MV-4-11 (cell line): ENCODE measurements around the gene MUL1.

Experiments
- DNase-seq: peaks from one replicate; lab custom pipeline; 2025; lab: John Stamatoyannopoulos, UW

Gene MUL1

DNA sequence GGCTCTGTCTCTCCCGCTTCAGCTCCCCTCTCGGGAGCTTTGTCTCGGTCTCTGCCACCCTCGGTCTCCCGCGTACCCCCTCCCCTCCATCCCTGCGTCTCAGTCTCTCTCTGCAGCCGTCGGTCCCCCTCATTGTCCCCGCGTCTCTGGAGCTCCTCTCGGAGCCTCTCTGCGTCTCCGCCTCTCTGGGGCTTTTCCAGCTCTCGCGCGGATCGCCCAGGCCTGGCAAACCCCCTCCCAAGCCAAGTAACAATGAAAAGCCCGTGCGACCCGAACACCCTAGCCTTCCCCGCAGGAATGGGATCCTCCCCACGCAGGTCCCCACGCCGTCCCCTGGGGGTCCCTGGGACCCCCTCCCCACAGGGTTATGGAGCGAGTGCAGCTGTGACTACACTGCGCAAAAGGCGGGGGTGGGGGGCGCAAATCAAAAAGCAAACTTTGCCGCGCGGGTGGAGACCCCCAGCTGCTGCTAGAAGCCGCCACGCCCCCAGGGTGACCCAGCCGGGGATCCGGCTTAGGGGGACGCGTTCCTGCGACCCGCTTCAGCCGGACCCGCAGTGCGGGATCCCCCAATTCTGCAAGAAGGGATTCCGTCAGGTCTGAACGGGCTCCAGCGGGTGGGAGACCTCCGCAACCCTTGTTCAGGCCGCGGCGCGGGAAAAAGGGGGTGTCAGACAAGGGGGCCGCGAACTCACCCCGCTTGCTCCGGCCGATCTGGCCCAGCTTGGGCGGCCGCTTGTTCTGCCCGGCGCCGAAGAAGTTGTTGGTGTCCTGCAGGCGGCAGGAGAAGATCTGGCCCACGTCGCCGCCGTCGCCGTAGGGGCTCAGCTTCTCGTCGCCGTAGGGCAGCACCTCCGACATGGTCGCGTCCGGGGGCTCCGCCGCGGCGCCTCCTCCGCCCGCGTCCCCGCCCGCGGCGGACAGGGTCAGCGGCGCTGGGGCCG, 23.2 kb downstream of the MUL1 start:
- DNase-seq, result no peak

DNA sequence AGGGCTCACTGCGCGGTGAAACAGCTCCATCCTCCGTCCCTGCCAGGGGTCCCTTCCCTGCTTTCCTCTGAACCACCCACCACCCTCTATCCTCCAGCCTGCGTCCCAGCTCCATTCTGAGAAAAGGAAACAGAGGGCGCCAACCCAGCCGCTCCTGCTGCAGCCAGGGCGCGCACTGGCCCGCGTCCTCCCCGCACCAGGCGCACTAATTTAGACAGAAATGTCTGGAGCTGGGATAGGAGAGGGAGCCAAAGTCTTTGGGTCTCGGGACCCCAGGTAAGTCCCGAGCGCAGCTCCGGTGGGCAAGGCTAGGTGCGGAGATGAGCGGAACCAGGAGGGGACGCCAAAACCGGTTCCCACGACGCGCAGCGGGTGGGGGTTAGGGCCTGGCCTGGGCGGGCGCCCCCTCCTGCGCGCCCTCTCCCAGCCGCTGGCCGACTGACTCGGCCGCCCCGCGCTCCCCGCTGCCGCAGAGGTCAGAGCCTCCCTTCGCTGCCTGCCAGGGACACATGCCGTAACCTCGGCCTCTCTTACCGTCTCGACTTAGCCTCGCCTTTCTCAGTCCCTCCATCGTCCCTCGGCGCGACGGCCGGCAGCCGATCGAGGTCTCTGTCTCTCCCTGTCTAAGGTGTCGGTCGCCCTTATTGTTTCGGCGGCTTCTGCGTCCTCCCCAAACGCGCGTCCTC, 24.0 kb downstream of the MUL1 start:
- no peak for DNase-seq

DNA sequence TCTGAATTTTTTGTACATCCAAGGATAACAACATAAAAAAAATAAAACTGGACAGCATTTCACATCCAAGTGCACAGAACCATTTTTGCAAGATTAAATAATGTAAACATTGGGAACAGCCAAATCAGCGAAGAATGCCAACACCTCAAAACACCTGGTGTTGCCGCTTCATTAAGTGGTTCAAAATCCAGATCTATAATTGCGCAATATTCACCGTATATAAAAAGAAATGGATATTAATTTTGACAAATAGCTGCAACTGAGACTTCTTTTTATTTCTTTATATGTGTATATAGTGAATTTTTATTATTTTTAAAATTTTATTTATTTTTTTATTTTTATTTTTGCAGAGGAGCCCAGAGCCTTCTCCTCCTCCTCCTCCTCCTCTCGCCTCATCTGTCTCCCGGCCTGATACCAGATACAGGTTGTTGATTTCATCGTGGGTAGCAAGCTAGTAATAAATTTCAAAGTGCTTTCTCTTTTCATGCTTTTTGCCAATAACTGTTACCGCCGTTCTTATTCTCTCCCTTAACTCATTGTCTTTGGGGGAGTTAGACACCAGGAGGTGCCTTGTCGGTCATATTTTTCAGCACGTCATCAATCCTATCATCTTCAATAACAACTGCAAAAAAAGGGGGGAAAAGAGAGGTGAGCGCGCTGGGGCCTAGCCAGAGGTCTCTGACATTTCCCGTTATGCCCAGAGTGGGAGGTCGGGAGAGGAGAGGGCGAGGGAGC, 24.7 kb downstream of the MUL1 start:
- DNase-seq, result no peak

DNA sequence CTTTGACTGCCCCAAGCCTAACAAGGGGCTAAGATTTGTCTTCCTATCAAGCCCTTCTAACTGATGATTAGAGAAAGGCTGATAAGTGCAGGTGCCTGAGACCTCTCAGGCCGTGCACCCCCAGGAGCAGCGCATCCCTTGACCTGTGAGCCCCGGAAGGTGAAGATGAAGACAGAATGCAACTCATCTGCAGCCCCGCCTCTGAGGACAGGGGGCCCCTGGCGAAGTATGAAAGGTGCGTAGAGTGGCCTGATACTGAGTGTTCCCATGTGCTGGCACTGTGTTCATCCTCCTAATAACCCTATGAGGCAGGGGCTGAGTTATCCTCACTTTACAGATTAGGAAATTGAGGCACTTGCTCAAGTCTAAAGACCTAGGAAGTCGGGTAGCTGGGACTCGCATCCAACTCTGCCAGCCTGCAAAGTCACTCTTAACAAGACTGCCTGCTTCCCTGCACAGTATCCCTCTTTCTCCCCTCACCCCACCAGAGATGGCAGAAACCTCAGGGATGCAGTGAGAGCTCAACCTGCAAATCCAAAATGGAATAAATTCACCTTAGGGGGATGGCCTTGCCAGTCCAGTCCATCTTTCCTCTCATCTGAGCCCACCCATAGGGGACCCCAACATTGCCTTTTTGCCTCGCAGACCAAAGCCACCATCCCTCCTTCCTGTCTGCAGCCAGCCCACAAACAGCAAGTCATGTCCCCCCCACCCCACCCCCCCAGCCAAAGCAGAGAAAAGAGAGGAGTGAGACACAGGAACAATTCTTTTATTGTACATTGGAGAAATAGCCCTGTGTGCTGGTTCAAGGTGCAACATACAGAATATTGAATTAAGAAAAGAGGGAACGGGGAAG, 26.1 kb downstream of the MUL1 start:
- no peak for DNase-seq

DNA sequence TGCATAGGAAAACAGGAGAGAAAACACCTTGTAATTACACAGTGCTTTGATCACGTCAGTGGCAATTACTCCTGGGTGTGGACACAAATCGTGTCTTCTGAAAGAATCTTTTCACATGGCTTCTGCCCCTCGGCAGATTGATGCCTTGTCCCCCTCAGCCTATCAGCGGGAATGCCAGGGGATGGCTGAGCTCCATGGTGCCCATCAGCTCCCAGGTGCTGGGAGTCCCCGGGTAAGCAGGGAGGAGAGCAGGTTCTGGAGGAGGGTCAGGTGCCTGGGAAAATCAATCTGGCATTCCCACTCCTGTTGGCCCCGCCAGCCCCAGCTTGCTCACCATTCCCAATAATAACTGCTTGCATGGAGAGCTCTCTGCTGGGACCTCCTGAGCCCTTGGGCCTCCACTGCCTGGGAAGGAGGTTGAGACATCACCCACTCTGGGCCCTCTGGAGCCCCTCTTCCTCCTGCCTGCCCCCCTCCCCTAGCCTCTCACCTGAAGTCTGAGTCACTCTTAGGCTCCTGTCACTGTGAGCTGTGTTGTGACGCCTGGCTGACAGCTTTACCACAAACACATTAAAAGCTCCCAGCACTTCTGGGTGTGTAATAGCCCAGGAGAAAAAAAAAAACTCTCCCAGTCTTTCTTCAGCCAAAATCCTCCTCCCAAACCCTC, 26.9 kb downstream of the MUL1 start:
- DNase-seq, result no peak

DNA sequence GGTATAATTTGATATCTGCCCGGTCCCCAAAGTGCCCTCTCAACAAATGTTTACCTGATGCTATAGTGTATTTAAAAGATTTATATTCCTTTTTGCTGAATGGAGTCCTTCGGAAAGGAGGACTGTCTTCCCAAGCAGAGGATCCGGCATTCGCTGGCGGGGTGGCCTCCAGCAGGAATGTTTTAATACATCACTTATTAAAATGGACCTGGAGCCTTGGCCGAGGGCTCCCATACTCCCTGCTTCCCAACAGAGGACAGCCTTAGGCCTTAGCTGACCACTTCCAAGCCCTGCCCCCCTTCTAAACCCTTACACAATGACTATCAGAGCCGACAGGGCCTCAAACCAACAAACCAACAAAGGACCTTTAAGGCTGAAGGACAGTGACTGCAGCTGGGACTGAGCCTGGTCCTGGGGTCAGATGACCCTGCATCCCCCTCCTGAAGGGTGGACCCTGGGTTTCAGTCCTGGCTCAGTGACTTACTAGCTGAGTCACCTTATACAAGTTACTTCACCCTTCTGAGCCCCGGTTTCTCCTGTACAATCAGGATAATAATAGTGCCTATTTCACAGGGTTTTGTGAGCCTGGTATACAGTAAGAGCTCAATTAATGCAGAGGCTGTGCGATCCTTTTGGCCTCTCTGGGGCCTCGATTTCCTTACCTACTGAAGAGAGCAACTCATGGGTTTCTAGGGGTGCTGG, 27.6 kb downstream of the MUL1 start:
- no peak for DNase-seq

DNA sequence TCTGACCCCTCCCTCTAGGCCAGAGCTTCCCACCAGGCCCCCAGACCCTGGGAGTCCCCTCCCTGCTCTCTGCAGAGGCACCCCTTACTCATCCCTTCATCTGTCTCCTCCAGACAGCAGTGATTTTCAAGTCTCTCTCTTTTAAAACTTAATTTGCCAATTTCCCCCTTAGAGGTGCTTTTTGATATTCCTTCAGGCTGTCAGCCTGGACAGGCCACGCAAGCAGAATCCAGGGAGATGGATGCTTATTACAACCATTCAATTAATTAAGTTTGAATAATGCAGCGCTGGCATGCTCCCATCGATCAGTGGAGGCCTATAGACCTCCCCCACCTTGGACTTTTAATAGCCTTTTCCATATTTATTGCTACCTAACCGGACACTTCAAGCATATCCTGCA, 28.1 kb downstream of the MUL1 start:
- no peak for DNase-seq

DNA sequence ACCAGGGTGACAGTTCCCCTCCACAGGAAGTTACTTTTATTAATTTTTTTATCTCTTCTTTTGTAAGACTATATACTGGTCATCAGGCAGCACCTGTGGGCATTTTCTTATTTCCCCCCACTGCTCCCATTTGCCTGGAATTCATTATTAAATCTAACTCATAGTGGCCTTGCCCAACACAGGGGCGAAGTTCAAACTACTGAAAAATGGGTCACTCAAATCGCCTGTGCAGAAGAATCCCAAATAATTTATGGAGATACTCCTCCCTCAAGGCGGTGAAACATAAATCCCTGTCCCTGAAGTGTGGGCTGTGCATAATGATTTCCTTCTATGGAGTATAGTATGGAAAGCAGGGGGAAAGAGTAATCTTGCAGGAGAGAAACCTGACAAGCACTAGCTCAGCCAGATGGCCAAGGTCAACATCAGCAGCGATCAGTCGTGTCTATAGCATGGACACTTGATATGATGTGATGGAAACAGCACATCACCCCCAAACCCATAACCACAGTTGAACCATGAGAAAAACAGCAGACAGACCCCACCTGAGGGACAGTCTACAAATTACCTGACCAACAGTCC, 29.8 kb downstream of the MUL1 start:
- DNase-seq, result no peak

DNA sequence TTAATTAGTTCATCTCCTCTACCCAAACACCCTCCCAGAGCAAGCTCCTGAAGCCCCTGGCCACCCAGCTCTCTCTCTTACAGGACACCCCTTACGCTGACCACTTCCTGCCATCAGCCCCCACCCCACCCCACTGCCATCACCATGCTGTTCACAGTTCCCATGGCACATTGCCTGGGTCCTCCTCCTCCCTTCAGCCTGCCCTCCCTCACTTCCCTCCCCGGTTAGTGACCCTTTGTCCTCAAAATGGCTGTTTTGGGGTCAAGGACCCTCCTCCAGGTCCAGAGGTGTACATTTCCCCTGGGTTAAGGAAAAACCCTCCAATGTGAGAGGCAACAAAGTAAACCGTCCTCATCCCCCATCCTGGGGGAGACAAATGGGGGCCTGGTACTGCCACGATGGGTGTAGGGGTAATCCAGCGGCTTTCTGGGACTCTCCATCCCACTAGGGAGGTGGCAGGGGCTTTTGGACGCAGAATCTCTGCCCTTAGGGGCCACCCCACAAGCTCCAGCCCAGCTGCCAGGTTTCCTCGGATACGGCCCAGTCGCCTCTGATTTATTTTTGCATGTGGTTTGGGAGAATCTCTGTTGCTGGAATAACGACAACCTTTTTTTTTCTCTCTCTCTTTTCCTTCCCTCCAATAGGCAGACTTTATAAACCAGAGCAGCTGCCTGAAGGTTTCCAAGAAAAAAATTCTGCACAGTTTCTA, 30.4 kb downstream of the MUL1 start:
- no peak for DNase-seq

DNA sequence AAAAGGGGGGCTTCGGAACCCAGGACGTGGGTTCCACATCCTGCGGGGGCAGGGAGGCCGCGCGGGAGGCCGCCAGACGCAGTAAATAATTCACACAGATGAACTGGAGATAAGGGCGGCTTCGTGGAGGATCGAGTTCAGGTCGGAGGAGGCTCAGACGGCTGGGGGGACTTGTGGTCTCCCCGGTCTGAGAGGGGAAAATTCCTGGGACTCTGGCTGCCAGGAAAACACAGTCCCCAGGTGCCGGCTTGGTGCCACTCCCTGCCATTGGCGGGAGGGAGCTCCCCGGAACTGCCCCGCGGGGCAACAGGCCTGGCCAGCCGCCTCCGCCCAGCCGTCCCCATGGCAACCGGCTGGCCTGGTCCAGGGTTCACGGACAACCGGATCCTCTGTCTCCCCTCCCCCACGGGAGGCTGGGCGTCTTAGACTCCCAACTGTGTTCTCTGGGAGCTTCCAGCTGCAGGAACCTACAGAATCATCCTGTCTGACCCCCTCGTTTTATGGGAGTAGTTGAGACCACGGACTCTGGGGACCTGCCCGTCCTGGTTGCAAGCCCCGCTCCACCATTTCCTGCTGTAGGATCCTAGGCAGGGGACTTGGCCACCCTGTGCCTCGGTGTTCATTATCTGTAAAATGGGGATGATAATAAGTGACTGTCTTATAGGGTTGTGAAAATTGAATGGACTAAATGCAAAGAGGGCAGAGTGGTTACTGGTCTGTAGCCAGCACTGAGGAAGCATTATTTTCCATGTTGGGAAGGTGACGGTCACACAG, 31.5 kb downstream of the MUL1 start:
- DNase-seq, result no peak

DNA sequence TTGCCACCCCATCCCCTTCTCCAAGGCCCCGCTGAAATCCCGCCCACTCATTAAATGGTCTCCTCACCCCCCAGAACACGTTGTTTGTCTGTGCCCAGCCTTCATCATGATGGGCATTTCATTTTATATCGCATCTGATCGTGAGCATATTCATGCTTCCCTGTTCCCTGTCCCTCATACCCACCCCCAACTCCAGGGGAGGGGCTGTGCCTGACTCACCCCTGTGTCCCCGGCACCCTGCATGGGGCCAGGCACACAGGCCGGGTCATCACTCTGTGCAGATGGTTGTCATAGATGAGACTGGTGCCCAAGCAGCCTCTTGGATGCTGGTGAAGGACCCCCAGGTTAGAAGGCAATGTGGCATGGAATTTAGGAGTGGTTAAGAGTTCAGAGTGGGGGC, 33.0 kb downstream of the MUL1 start:
- DNase-seq, result no peak

DNA sequence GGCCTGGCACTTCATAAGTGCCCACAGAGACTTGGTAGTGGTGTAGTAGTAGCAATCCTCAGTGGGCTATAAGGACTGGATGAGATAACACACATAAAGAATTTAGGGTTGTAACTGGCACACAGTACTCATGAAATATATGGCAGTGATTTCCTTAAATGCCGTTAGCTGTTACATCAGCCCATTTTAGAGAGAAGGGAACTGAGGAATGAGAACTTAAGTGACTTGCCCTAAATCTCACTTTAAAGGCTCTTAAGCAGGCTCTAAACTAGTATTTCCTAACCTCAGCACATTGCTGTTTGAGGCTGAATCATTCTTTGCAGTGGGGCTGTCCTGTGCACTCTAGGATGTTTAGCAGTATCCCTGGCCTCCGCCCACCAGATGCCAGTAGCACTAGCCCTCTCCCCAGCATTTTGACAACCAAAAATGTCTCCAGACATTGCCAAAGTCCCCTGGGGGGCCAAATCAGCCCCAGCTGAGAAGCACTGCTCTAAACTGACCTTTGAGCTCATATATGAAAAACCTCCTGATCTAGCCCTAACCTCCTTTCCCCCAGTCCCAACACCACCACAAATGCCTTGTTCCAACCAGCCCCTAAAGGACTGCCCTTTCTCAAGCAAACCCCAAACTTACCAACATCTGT, 33.5 kb downstream of the MUL1 start:
- DNase-seq, result no peak

DNA sequence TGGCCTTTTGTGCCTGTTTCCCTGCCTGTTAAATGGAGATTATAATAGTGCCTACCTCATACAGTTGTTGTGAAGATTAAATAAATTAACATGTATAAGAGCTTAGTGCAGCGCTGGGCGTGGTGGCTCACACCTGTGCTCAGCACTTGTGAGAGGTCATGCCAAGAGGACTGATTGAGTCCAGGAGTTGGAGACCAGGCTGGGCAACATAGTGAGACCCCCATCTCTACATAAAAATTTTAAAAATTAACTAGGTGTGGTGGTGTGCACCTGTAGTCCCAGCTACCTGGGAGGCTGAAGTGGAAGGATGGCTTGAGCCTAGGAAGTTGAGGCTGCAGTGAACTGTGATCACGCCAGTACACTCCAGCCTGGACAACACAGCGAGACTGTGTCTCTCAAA, 34.1 kb downstream of the MUL1 start:
- no peak for DNase-seq

DNA sequence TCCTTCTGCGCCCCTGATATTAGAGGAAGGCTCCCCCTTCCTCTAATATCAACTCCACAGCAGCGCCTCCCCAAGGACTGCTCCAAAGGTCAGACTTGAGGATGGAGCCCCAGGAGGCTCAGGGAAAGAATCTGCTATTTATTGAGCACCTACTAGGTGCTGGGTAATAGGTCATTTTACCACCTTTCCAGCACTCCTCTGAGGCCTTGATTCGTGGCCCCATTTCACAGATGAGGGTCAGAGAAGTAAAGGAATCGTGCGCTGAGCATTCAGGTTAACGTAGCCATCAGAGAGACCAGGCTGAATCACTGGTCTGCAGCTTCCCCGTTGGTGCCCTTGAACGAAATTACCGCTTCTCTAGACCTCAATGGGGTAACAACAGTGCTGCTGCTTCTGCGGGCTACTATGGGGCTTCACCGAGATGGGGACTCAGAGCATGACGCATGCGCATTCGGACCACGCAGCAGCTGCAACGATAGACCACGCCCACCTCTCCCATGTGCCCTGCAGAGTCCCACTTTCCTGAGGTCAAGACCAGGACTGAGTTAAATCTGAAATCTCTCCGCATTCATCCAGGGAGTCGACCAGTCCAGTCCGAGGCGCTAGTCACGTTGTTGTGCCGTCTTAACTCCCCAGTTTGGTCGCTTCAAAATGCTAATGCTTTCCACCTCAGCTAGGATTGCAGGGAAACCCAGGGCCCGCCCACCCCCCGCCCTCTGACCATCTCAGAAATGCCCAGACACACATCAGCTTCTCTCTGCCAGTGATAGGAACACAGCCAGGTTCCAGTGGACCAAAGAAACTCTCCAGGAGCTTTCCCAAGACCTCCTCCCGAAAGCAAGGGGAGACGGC, 34.9 kb downstream of the MUL1 start:
- DNase-seq, result peak; percentile 29

DNA sequence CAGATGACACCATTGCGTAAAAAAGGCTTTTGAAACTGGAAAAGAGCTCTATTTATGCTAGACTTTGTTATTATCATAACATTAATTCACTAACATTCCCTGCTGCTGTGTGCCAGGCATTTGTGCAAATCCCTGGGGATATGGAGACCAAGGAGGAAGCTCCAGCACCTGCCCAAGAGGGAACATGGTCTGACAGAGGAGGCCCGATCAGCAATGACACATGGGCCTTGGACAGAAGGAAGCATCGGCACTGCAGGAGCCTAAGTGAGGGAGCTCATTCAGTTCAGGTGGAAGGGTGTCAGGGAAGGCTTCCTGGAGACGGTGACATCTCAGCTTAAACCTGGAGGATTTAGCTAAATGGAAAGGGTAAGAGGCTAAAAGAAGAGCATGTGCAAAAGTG, 35.8 kb downstream of the MUL1 start:
- DNase-seq, result no peak

DNA sequence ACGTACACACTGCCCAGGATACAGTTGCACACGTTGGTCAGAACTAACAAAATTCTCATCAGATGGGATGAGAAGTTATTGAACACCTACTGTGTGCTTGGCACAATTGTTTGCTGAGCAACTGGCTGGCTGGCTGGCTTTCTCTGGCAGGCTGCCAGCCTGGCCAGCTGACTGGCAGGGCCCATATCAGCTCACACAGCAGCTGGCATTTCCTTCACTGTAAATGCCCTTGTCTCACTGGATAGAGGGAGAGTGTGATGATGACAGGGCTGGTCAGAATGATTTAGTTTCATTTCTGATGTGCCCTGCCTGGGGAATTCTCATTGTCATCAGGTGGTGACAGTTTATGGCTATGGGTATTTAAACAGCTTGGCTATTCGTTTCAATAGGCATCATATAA, 37.8 kb downstream of the MUL1 start:
- no peak for DNase-seq

DNA sequence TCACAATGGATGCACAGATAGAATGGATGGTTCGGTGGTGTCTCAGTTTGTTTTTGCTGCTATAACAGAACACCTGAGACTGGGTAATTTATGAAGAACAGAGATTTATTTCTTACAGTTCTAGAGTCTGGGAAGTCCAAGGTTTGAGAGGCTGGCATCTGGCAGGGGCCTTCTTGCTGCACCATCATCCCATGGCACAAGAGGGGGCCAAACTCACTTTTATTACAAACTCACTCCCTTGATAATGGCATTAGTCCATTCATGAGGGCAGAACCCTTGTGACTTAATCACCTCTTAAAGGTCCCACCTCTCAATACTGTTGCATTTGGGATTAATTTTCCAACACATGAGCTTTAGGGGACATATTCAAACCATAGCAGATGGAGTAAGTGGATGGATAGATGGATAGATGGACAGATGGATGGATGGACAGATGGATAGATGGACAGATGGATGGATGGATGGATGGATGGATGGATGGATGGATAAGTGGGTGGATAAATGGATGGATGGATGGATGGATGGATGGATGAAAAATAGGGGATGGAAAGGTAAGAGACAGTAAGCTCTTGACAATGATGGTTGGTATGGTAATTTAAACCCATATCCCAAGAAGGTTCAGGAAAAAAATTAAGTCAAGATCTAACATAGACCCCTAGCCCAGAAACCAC, 38.4 kb downstream of the MUL1 start:
- DNase-seq, result no peak
